ENCODE results near the gene TXNDC11.

DNA sequence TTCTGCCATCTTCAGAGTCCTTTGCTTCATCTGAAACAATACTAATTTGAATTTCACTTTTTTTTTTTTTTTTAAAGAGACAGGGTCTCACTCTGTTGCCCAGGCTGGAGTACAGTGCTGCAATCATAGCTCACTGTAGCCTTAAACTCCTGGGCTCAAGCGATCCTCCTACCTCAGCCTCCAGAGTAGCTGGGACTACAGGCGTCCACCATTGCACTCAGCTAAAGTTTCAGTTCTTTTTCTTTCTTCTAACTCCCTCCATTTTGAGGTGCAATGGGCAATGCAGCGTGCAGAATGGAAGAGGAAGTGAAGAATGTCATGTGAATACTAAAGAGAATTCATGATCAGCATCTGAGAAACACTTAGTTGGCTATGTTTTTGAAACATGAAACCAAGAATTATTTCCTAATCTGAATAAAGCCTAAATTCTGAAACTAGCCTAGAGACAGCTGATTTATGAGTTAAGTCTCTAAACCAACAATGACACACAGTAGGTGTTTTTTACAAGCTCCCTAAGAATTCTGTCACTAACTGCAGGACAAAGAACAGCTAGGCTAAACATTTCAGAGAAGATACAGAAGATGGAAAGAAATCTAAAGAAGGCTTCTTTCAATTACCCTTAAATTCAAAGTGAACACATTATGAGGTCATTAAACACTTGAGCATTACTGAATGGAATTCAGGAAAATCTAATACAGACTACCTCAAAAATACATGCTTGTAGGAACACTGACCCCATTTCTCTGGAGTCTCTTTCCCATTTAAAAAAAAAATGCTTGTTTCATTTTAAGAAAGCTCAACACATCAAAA is 53.4 kb downstream of the TXNDC11 start:
- TF ChIP-seq, protein P1, sequence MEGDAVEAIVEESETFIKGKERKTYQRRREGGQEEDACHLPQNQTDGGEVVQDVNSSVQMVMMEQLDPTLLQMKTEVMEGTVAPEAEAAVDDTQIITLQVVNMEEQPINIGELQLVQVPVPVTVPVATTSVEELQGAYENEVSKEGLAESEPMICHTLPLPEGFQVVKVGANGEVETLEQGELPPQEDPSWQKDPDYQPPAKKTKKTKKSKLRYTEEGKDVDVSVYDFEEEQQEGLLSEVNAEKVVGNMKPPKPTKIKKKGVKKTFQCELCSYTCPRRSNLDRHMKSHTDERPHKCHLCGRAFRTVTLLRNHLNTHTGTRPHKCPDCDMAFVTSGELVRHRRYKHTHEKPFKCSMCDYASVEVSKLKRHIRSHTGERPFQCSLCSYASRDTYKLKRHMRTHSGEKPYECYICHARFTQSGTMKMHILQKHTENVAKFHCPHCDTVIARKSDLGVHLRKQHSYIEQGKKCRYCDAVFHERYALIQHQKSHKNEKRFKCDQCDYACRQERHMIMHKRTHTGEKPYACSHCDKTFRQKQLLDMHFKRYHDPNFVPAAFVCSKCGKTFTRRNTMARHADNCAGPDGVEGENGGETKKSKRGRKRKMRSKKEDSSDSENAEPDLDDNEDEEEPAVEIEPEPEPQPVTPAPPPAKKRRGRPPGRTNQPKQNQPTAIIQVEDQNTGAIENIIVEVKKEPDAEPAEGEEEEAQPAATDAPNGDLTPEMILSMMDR (IDR thresholded peaks at IDR 0.05), result no peak
- no peak for TF ChIP-seq POLR2A (IDR thresholded peaks at IDR 0.05)

All from breast epithelium (tissue), 3 donors.